Measurements from ENCODE around the gene GTF2E1. TPM values are rescaled to one million over a fixed set of nuclear protein-coding genes. Genes with fewer than 3 reads are reported as not detected.

GTF2E1 gene
- total RNA-seq, 1 experiment from 2014 or later: 78.0 TPM

DNA sequence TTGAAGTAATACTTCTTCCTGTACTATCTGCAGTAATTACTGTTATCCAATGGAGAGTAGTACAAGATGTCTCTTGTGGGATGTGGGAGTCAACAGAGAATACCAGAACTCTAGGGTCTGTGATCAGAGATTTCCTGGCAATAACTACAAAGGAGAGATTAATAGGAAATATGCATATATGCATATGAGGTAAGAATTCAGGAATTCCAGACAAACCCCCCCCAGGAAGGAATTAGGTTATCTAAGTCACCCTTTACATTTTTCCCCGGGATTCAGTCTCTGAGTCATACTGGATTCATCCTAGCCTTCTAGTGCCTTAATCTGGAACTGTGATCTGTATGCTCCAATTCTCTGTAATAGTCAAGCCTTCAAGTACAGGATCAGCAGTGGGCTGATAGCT lies 49.4 kb downstream of the GTF2E1 start:
- no peaks in the 10 kb centered on the region for H3K36me3 Mint-ChIP-seq
- ChIA-PET CTCF (interaction anchor here (3.8 kb wide), 1 partner anchor 231 kb away, joined by 42 read pairs; no protein-coding TSS in a partner anchor), POLR2A (no interaction called here)
- H3K27ac Mint-ChIP-seq: no peak overlapping the region; the same call in 1 of the 2 replicates
- no peak overlapping the region for H3K4me3 Mint-ChIP-seq
- no peak for DNase-seq (ENCODE audit: low spot score)
- TF ChIP-seq TEAD4 (CRISPR knock-in tag; IDR thresholded peaks at IDR 0.05): no peak
- no peak for TF ChIP-seq ZBTB21 (CRISPR knock-in tag; IDR thresholded peaks at IDR 0.05; ENCODE audit: borderline replicate concordance)
- no peak for TF ChIP-seq CREM (CRISPR knock-in tag; IDR thresholded peaks at IDR 0.05)
- TF ChIP-seq, protein P1, sequence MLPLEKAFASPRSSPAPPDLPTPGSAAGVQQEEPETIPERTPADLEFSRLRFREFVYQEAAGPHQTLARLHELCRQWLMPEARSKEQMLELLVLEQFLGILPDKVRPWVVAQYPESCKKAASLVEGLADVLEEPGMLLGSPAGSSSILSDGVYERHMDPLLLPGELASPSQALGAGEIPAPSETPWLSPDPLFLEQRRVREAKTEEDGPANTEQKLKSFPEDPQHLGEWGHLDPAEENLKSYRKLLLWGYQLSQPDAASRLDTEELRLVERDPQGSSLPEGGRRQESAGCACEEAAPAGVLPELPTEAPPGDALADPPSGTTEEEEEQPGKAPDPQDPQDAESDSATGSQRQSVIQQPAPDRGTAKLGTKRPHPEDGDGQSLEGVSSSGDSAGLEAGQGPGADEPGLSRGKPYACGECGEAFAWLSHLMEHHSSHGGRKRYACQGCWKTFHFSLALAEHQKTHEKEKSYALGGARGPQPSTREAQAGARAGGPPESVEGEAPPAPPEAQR (CRISPR knock-in tag; IDR thresholded peaks at IDR 0.05): no peak
- no peak for TF ChIP-seq CREB1 (CRISPR knock-in tag; IDR thresholded peaks at IDR 0.05)
- TF ChIP-seq, protein P2, sequence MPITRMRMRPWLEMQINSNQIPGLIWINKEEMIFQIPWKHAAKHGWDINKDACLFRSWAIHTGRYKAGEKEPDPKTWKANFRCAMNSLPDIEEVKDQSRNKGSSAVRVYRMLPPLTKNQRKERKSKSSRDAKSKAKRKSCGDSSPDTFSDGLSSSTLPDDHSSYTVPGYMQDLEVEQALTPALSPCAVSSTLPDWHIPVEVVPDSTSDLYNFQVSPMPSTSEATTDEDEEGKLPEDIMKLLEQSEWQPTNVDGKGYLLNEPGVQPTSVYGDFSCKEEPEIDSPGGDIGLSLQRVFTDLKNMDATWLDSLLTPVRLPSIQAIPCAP (CRISPR knock-in tag; IDR thresholded peaks at IDR 0.05): no peak
- TF ChIP-seq, protein P3, sequence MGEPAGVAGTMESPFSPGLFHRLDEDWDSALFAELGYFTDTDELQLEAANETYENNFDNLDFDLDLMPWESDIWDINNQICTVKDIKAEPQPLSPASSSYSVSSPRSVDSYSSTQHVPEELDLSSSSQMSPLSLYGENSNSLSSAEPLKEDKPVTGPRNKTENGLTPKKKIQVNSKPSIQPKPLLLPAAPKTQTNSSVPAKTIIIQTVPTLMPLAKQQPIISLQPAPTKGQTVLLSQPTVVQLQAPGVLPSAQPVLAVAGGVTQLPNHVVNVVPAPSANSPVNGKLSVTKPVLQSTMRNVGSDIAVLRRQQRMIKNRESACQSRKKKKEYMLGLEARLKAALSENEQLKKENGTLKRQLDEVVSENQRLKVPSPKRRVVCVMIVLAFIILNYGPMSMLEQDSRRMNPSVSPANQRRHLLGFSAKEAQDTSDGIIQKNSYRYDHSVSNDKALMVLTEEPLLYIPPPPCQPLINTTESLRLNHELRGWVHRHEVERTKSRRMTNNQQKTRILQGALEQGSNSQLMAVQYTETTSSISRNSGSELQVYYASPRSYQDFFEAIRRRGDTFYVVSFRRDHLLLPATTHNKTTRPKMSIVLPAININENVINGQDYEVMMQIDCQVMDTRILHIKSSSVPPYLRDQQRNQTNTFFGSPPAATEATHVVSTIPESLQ (CRISPR knock-in tag; IDR thresholded peaks at IDR 0.05): no peak
- no peaks in the 10 kb centered on the region for H3K9me3 Mint-ChIP-seq
- no peaks in the 10 kb centered on the region for H3K27me3 Mint-ChIP-seq (ENCODE audit: low read depth)
- no peak for ATAC-seq
- peaks cover 44% of the 10 kb centered on the region for H3K4me1 Mint-ChIP-seq

DNA sequence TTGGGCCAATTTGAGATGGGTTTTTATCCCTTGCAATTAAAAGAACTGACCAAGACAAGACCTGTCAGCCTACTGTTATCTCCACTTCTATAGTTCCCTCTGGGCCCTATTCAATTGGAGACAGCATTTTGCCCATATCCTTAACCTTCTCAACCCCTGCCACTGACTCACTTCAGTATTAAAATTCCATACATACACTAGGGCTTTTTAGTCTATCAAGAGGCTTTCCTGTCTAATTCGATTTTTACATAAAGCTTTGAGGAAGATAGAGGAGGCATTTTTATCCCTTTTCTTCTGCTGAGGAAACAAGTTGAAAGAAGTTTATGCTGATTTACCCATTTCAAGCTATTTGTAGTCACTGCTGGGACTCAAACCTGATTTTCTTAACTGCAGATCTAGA lies 51.1 kb downstream of the GTF2E1 start:
- H3K27ac Mint-ChIP-seq: peak overlapping the region; percentile 22
- ChIA-PET POLR2A (no interaction called here), CTCF (interaction anchor here (0.7 to 3.8 kb wide), 4 partner anchors 8 to 233 kb away, joined by 3 to 42 read pairs (median 5); no protein-coding TSS in a partner anchor)
- no peaks in the 10 kb centered on the region for H3K27me3 Mint-ChIP-seq (ENCODE audit: low read depth)
- H3K4me1 Mint-ChIP-seq: peaks cover 58% of the 10 kb centered on the region
- H3K36me3 Mint-ChIP-seq: no peaks in the 10 kb centered on the region
- TF ChIP-seq, protein P4, sequence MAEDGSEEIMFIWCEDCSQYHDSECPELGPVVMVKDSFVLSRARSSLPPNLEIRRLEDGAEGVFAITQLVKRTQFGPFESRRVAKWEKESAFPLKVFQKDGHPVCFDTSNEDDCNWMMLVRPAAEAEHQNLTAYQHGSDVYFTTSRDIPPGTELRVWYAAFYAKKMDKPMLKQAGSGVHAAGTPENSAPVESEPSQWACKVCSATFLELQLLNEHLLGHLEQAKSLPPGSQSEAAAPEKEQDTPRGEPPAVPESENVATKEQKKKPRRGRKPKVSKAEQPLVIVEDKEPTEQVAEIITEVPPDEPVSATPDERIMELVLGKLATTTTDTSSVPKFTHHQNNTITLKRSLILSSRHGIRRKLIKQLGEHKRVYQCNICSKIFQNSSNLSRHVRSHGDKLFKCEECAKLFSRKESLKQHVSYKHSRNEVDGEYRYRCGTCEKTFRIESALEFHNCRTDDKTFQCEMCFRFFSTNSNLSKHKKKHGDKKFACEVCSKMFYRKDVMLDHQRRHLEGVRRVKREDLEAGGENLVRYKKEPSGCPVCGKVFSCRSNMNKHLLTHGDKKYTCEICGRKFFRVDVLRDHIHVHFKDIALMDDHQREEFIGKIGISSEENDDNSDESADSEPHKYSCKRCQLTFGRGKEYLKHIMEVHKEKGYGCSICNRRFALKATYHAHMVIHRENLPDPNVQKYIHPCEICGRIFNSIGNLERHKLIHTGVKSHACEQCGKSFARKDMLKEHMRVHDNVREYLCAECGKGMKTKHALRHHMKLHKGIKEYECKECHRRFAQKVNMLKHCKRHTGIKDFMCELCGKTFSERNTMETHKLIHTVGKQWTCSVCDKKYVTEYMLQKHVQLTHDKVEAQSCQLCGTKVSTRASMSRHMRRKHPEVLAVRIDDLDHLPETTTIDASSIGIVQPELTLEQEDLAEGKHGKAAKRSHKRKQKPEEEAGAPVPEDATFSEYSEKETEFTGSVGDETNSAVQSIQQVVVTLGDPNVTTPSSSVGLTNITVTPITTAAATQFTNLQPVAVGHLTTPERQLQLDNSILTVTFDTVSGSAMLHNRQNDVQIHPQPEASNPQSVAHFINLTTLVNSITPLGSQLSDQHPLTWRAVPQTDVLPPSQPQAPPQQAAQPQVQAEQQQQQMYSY (CRISPR knock-in tag; IDR thresholded peaks at IDR 0.05): no peak
- no peak for TF ChIP-seq GTF2I (CRISPR knock-in tag; conservative IDR thresholded peaks at IDR 0.05)
- TF ChIP-seq, protein P5, sequence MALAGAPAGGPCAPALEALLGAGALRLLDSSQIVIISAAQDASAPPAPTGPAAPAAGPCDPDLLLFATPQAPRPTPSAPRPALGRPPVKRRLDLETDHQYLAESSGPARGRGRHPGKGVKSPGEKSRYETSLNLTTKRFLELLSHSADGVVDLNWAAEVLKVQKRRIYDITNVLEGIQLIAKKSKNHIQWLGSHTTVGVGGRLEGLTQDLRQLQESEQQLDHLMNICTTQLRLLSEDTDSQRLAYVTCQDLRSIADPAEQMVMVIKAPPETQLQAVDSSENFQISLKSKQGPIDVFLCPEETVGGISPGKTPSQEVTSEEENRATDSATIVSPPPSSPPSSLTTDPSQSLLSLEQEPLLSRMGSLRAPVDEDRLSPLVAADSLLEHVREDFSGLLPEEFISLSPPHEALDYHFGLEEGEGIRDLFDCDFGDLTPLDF (CRISPR knock-in tag; IDR thresholded peaks at IDR 0.05): no peak
- TF ChIP-seq, protein P6, sequence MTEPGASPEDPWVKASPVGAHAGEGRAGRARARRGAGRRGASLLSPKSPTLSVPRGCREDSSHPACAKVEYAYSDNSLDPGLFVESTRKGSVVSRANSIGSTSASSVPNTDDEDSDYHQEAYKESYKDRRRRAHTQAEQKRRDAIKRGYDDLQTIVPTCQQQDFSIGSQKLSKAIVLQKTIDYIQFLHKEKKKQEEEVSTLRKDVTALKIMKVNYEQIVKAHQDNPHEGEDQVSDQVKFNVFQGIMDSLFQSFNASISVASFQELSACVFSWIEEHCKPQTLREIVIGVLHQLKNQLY (CRISPR knock-in tag; IDR thresholded peaks at IDR 0.05): no peak
- no peak for TF ChIP-seq EMX1 (CRISPR knock-in tag; IDR thresholded peaks at IDR 0.05)
- TF ChIP-seq, protein P7, sequence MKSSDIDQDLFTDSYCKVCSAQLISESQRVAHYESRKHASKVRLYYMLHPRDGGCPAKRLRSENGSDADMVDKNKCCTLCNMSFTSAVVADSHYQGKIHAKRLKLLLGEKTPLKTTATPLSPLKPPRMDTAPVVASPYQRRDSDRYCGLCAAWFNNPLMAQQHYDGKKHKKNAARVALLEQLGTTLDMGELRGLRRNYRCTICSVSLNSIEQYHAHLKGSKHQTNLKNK (CRISPR knock-in tag; IDR thresholded peaks at IDR 0.05): no peak
- TF ChIP-seq ZBTB21 (CRISPR knock-in tag; IDR thresholded peaks at IDR 0.05; ENCODE audit: borderline replicate concordance): no peak
- TF ChIP-seq, protein P2 (CRISPR knock-in tag; IDR thresholded peaks at IDR 0.05): no peak
- no peak for TF ChIP-seq OVOL2 (CRISPR knock-in tag; IDR thresholded peaks at IDR 0.05; ENCODE audit: borderline replicate concordance)
- ATAC-seq: no peak
- no peak for DNase-seq (ENCODE audit: low spot score)
- H3K9me3 Mint-ChIP-seq: no peaks in the 10 kb centered on the region
- H3K4me3 Mint-ChIP-seq: no peak overlapping the region

All from WTC11 (cell line).